HepG2 (cell line): ENCODE results near the gene MAPK9. TPM values are rescaled to one million over a fixed set of nuclear protein-coding genes. Genes with fewer than 3 reads are reported as not detected.

Experiments
- ATAC-seq: fragments of 200-7000 bp; cut with Tn5 transposase; 3 replicates; pipeline ENCODE4 v1.9.1; 2020; ENCODE audit warnings: mild to moderate bottlenecking, moderate library complexity
- BruUV-seq: library from RNA; stranded (reverse); fragments of 400-500 nt; replicated peaks from 2 replicates; lab custom pipeline; 2021; lab: Mats Ljungman, UMichigan
- CTCF ChIA-PET: fragments of 300-600 bp; formaldehyde crosslinking; extraction: SDS; loops from one replicate; lab custom pipeline; 2021; ENCODE audit warnings: low total read pairs, inconsistent platforms, low intra/inter-chr PET ratio; lab: Yijun Ruan, JAX
- POLR2A ChIA-PET: fragments of 350-600 bp; sonication (Branson Sonifier 250); formaldehyde crosslinking; loops from one replicate; lab custom pipeline; 2020; ENCODE audit warnings: antibody characterized with exemption, inconsistent platforms; lab: Yijun Ruan, JAX
- DNase-seq: peaks from one replicate; pipeline ENCODE4 v3.0.0-alpha.2; 2015; ENCODE audit warnings: low spot score
- FAIRE-seq: peaks from 3 replicates; lab custom pipeline; 2011; peaks lifted over from hg19 to GRCh38; lab: Jason Lieb, UNC
- H2AFZ ChIP-seq: one replicate; pipeline ENCODE4 v1.6.1; 2011; ENCODE audit warnings: low read length, inconsistent platforms
- H3K27ac ChIP-seq: fragments of 300-600 bp; 3 replicates; pipeline ENCODE4 v1.8.0; 2011; ENCODE audit warnings: mixed run types, mild to moderate bottlenecking, mixed read lengths, low read length, inconsistent platforms; ENCODE audit not compliant: insufficient read depth; ENCODE audit errors: extremely low read length
- H3K27me3 ChIP-seq, 2 experiments: fragments of 200-600 bp in 1 of 2; 2 replicates in 1 of 2; 3 replicates in 1 of 2; pipeline versions ENCODE4 v1.6.0 to v1.8.0; 2011; ENCODE audit warnings: low read length in 2 of 2, mild to moderate bottlenecking in 2 of 2, moderate library complexity in 2 of 2, inconsistent platforms in 1 of 2; ENCODE audit not compliant: insufficient read depth in 2 of 2, control insufficient read depth in 1 of 2
- H3K36me3 ChIP-seq, 2 experiments: fragments of 200-600 bp in 1 of 2; replicated peaks in 1 of 2; 2 replicates in 1 of 2; 3 replicates in 1 of 2; pipeline versions ENCODE4 v1.5.1 to v1.8.0; 2011; ENCODE audit warnings: low read length in 2 of 2, inconsistent platforms in 1 of 2; ENCODE audit not compliant: insufficient read depth in 2 of 2, control insufficient read depth in 1 of 2
- H3K4me1 ChIP-seq: 2 replicates; pipeline ENCODE4 v1.5.1; 2012; ENCODE audit warnings: low read length, inconsistent platforms; ENCODE audit not compliant: insufficient read depth
- H3K4me2 ChIP-seq: 2 replicates; pipeline ENCODE4 v1.6.0; 2011; ENCODE audit warnings: low read depth, low read length, inconsistent platforms
- H3K4me3 ChIP-seq, 3 experiments: fragments of 200-600 bp in 1 of 3; sonication (generic), shearing (Covaris generic) in 1 of 3; replicated peaks in 1 of 3; 2 replicates each; pipeline ENCODE4 v1.5.1; 2011 to 2016; ENCODE audit warnings: low read length in 3 of 3, inconsistent platforms in 2 of 3, low read depth in 2 of 3, mild to moderate bottlenecking in 2 of 3, control low read depth in 1 of 3, mixed read lengths in 1 of 3; ENCODE audit not compliant: insufficient read depth in 1 of 3
- H3K79me2 ChIP-seq: one replicate; pipeline ENCODE4 v1.6.1; 2011; ENCODE audit warnings: low read length, inconsistent platforms; ENCODE audit not compliant: insufficient read depth
- H3K9ac ChIP-seq: 2 replicates; pipeline ENCODE4 v1.6.0; 2011; ENCODE audit warnings: mild to moderate bottlenecking, low read depth, low read length, inconsistent platforms; ENCODE audit not compliant: insufficient read depth
- H3K9me3 ChIP-seq: 2 replicates; pipeline ENCODE4 v1.5.1; 2012; ENCODE audit warnings: mild to moderate bottlenecking, low read length
- H4K20me1 ChIP-seq: 2 replicates; pipeline ENCODE4 v1.6.0; 2011; ENCODE audit warnings: inconsistent platforms, mild to moderate bottlenecking, low read length, moderate library complexity; ENCODE audit not compliant: insufficient read depth
- CHD4 ChIP-seq: fragments of 200-600 bp; sonication (generic); IDR thresholded peaks from 2 replicates; pipeline ENCODE4 v1.7.0; 2017; ENCODE audit warnings: mild to moderate bottlenecking, low read length, borderline replicate concordance
- CSRNP1 ChIP-seq: sonication (generic); formaldehyde crosslinking; IDR thresholded peaks from 2 replicates; pipeline ENCODE4 v1.8.1; 2023; ENCODE audit warnings: mild to moderate bottlenecking, missing genetic modification reagents
- RFXAP ChIP-seq: sonication (generic); formaldehyde crosslinking; IDR thresholded peaks from 2 replicates; pipeline ENCODE4 v1.4.0; 2020; ENCODE audit warnings: missing genetic modification reagents, borderline replicate concordance
- STAT5B ChIP-seq: sonication (generic); formaldehyde crosslinking; IDR thresholded peaks from 2 replicates; pipeline ENCODE4 v1.4.0; 2020; ENCODE audit warnings: missing genetic modification reagents
- TERF1 ChIP-seq: sonication (generic); formaldehyde crosslinking; IDR thresholded peaks from 2 replicates; pipeline ENCODE4 v1.8.0; 2022; ENCODE audit warnings: mild to moderate bottlenecking, missing genetic modification reagents, moderate library complexity
- ZBTB25 ChIP-seq: IDR thresholded peaks from 2 replicates; pipeline ENCODE4 v1.6.1; 2018; ENCODE audit warnings: missing genetic modification reagents
- ZFP36L1 ChIP-seq: sonication (generic); formaldehyde crosslinking; IDR thresholded peaks from 2 replicates; pipeline ENCODE4 v1.8.0; 2022; ENCODE audit warnings: mild to moderate bottlenecking, missing genetic modification reagents, moderate library complexity
- ZFP91 ChIP-seq: sonication (generic); formaldehyde crosslinking; IDR thresholded peaks from 2 replicates; pipeline ENCODE4 v1.9.0; 2022; ENCODE audit warnings: missing genetic modification reagents, mild to moderate bottlenecking, borderline replicate concordance
- ZNF160 ChIP-seq: sonication (generic); formaldehyde crosslinking; IDR thresholded peaks from 2 replicates; pipeline ENCODE4 v1.8.0; 2022; ENCODE audit warnings: mild to moderate bottlenecking, inconsistent platforms, missing genetic modification reagents
- ZNF180 ChIP-seq: sonication (generic); formaldehyde crosslinking; IDR thresholded peaks from 2 replicates; pipeline ENCODE4 v1.4.0; 2020; ENCODE audit warnings: low read depth, missing genetic modification reagents, borderline replicate concordance
- ZNF282 ChIP-seq: fragments of 450-650 bp; IDR thresholded peaks from 2 replicates; pipeline ENCODE4 v1.6.1; 2018; ENCODE audit not compliant: partially characterized antibody
- ZNF337 ChIP-seq: sonication (generic); formaldehyde crosslinking; IDR thresholded peaks from 2 replicates; pipeline ENCODE4 v1.5.1; 2020; ENCODE audit warnings: missing genetic modification reagents, low read depth, mild to moderate bottlenecking, borderline replicate concordance
- ZNF557 ChIP-seq: sonication (generic); formaldehyde crosslinking; IDR thresholded peaks from 2 replicates; pipeline ENCODE4 v1.4.0; 2020; ENCODE audit warnings: missing genetic modification reagents
- ZNF772 ChIP-seq: sonication (generic); formaldehyde crosslinking; IDR thresholded peaks from 2 replicates; pipeline ENCODE4 v1.5.0; 2020; ENCODE audit warnings: mild to moderate bottlenecking, missing genetic modification reagents
- WGBS: methylation state at CpG from one replicate; pipeline ENCODE4 v1.1.6; 2017; ENCODE audit warnings: low lambda C conversion rate; 5-methylcytosine and 5-hydroxymethylcytosine counted together
- in situ Hi-C: cut with HindIII; loops from 2 replicates; pipeline ENCODE4 v1.10.0; 2017; ENCODE audit warnings: low pct_unique_long_range_greater_than_20kb; ENCODE audit not compliant: extremely low pct_ligation_motif_present
- intact Hi-C: fragments of 100-400 bp; cut with micrococcal nuclease; formaldehyde crosslinking; loops from one replicate; pipeline ENCODE4 v1.10.0; 2022; ENCODE audit not compliant: unreplicated experiment
- polyA plus RNA-seq, 8 experiments: library from polyadenylated mRNA; depleted of rRNA in 3 of 8; stranded (reverse) in 7 of 8; unstranded in 1 of 8; fragments of >200 nt; fragmentation: Illumina TruSeq in 4 of 8; extraction: Trizol in 4 of 8; gene quantifications; 2 replicates each; pipeline versions ENCODE4 v1.2.1 to v1.2.3, GENCODE V29; 2011 to 2016; ENCODE audit warnings: low read depth in 4 of 8, missing spikeins in 1 of 8, mixed read lengths in 1 of 8; ENCODE audit not compliant: insufficient read depth in 1 of 8
- total RNA-seq, 5 experiments: library from RNA; depleted of rRNA; stranded (reverse); fragments of >200 nt; fragmentation: Illumina TruSeq; extraction: Trizol; gene quantifications; 2 replicates each; pipeline ENCODE4 v1.2.3, GENCODE V29; 2016; ENCODE audit warnings: low read depth in 1 of 5

Gene MAPK9
- total and polyA plus RNA-seq, 2 of the 13 experiments (the other 11 are each of a cell fraction or from before 2014, with no cell fraction given) = 30.1 to 56.1 TPM

- no peaks in the 10 kb centered on the region for H3K27me3 ChIP-seq
- no peak overlapping the region for H3K4me2 ChIP-seq
- no peaks in the 10 kb centered on the region for H3K79me2 ChIP-seq
- no peaks in the 10 kb centered on the region for H3K9me3 ChIP-seq
- BruUV-seq = no TSS peak
- 95% methylated on average over 5 of the region's 5 CpGs for WGBS
- ChIA-PET POLR2A (no interaction called here), CTCF (no interaction called here)
- H4K20me1 ChIP-seq = no peaks in the 10 kb centered on the region
- H2AFZ ChIP-seq = no peak overlapping the region
- H3K4me3 ChIP-seq = no peak overlapping the region
- no peak for FAIRE-seq
- peaks cover 8 to 26% of the 10 kb centered on the region in 2 experiments; a peak in 4 of 5 replicates for H3K36me3 ChIP-seq
- no peak overlapping the region for H3K27ac ChIP-seq
- intact Hi-C loops = no loop called here
- H3K9ac ChIP-seq = no peak overlapping the region
- H3K4me1 ChIP-seq = no peaks in the 10 kb centered on the region
- DNase-seq = no peak
- in situ Hi-C loops = no loop called here
- ATAC-seq = no peak
- TF ChIP-seq ZFP36L1 (CRISPR knock-in tag) (no peak), ZBTB25 (CRISPR knock-in tag) (no peak), ZNF160 (CRISPR knock-in tag) (no peak), ZFP91 (no peak), ZNF282 (no peak), ZNF772 (CRISPR knock-in tag) (no peak), TERF1 (CRISPR knock-in tag) (no peak), CSRNP1 (CRISPR knock-in tag) (no peak), ZNF337 (no peak), ZNF557 (no peak), STAT5B (CRISPR knock-in tag) (no peak), ZNF180 (no peak), CHD4 (no peak), RFXAP (CRISPR knock-in tag) (no peak)
Observed at GRCh38 chr5:180241600-180241999, 50.3 kb downstream of the MAPK9 start.
